HCT116 (cell line): Measurements from ENCODE around the gene MN1. TPM values are rescaled to one million over a fixed set of nuclear protein-coding genes. Genes with fewer than 3 reads are reported as not detected.

ENCODE experiments used
- ATAC-seq: fragments of 200-7000 bp; cut with Tn5 transposase; 2 replicates; pipeline ENCODE4 v1.9.1; 2020; ENCODE audit warnings: mild to moderate bottlenecking, moderate library complexity
- BruUV-seq: library from RNA; stranded (reverse); fragments of 400-500 nt; replicated peaks from 2 replicates; lab custom pipeline; 2021; lab: Mats Ljungman, UMichigan
- CTCF ChIA-PET: fragments of 300-600 bp; sonication (Branson Sonifier 250); formaldehyde crosslinking; loops from one replicate; lab custom pipeline; 2021; ENCODE audit warnings: antibody characterized with exemption; lab: Charles Lee
- POLR2A ChIA-PET: fragments of 300-600, 350-600 bp; sonication (Branson Sonifier 250); formaldehyde crosslinking; loops from one replicate; lab custom pipeline; 2021; ENCODE audit warnings: antibody characterized with exemption; lab: Charles Lee
- RAD21 ChIA-PET, 2 experiments: fragments of 300-600 bp; sonication (Branson Sonifier 250); formaldehyde crosslinking; loops; one replicate each; lab custom pipeline; 2023; ENCODE audit warnings: low total read pairs in 2 of 2; ENCODE audit not compliant: uncharacterized antibody in 2 of 2, unreplicated experiment in 2 of 2, low non-redundant PET in 1 of 2; lab: Charles Lee
- DNase-seq: peaks from one replicate; pipeline ENCODE4 v3.0.0-alpha.2; 2010; ENCODE audit warnings: low read depth, low spot score
- H2AFZ ChIP-seq: fragments of 200-600 bp; shearing (Covaris generic), sonication (generic); 2 replicates; pipeline ENCODE4 v1.6.1; 2017; ENCODE audit warnings: low read depth, mixed run types, mixed read lengths, antibody characterized with exemption, low read length; ENCODE audit not compliant: poor library complexity, severe bottlenecking
- H3K27ac ChIP-seq: 2 replicates; pipeline ENCODE4 v1.5.1; 2012; ENCODE audit warnings: low read depth, low read length
- H3K27me3 ChIP-seq: fragments of 200-600 bp; sonication (generic); 2 replicates; pipeline ENCODE4 v1.6.1; 2016; ENCODE audit warnings: mixed run types, low read length, mixed read lengths; ENCODE audit not compliant: insufficient read depth
- H3K36me3 ChIP-seq, 2 experiments: fragments of 200-500 bp in 1 of 2; fragments of 200-600 bp in 1 of 2; sonication (Bioruptor generic) in 1 of 2; sonication (generic) in 1 of 2; 2 replicates each; pipeline versions ENCODE4 v1.5.1 to v1.6.1; 2014 to 2016; ENCODE audit warnings: low read length in 2 of 2, inconsistent platforms in 1 of 2, mixed read lengths in 1 of 2, mixed run types in 1 of 2; ENCODE audit not compliant: insufficient read depth in 2 of 2, control insufficient read depth in 1 of 2
- H3K4me1 ChIP-seq, 2 experiments: fragments of 200-600 bp in 1 of 2; sonication (generic) in 1 of 2; 2 replicates each; pipeline versions ENCODE4 v1.5.1 to v1.6.1; 2012 to 2017; ENCODE audit warnings: low read length in 2 of 2, inconsistent platforms in 1 of 2, mild to moderate bottlenecking in 1 of 2, mixed read lengths in 1 of 2, mixed run types in 1 of 2, moderate library complexity in 1 of 2; ENCODE audit not compliant: insufficient read depth in 2 of 2, control insufficient read depth in 1 of 2
- H3K4me2 ChIP-seq: fragments of 200-600 bp; sonication (generic); 2 replicates; pipeline ENCODE4 v1.6.1; 2017; ENCODE audit warnings: mixed run types, low read length, mixed read lengths
- H3K4me3 ChIP-seq, 2 experiments: fragments of 200-600 bp in 1 of 2; sonication (generic) in 1 of 2; replicated peaks in 1 of 2; 2 replicates each; pipeline ENCODE4 v1.5.1; 2011 to 2016; ENCODE audit warnings: low read length in 2 of 2, control low read depth in 1 of 2, low read depth in 1 of 2, mild to moderate bottlenecking in 1 of 2, mixed read lengths in 1 of 2, mixed run types in 1 of 2
- H3K79me2 ChIP-seq: fragments of 200-600 bp; sonication (generic); 2 replicates; pipeline ENCODE4 v1.6.1; 2017; ENCODE audit warnings: mild to moderate bottlenecking, mixed run types, low read length, moderate library complexity, mixed read lengths; ENCODE audit not compliant: insufficient read depth
- H3K9ac ChIP-seq: fragments of 200-600 bp; sonication (generic); 2 replicates; pipeline ENCODE4 v1.6.1; 2016; ENCODE audit warnings: low read length, mixed read lengths
- H3K9me2 ChIP-seq: fragments of 200-600 bp; sonication (generic), shearing (Covaris generic); 2 replicates; pipeline ENCODE4 v1.6.1; 2017; ENCODE audit warnings: mixed run types, mild to moderate bottlenecking, moderate library complexity; ENCODE audit not compliant: insufficient read depth
- H3K9me3 ChIP-seq, 2 experiments: fragments of 200-500 bp in 1 of 2; fragments of 200-600 bp in 1 of 2; sonication (Bioruptor generic) in 1 of 2; sonication (generic) in 1 of 2; 2 replicates each; pipeline ENCODE4 v1.6.1; 2014 to 2017; ENCODE audit warnings: low read length in 2 of 2, mixed read lengths in 2 of 2, inconsistent platforms in 1 of 2, low read depth in 1 of 2, mild to moderate bottlenecking in 1 of 2, mixed run types in 1 of 2, moderate library complexity in 1 of 2; ENCODE audit not compliant: control insufficient read depth in 1 of 2, insufficient read depth in 1 of 2
- H4K20me1 ChIP-seq: fragments of 200-600 bp; sonication (generic), shearing (Covaris generic); 2 replicates; pipeline ENCODE4 v1.6.1; 2017; ENCODE audit warnings: mixed run types, mild to moderate bottlenecking, moderate library complexity; ENCODE audit not compliant: insufficient read depth
- ATF3 ChIP-seq: IDR thresholded peaks from 2 replicates; pipeline ENCODE4 v1.6.1; 2012
- CBX3 ChIP-seq: IDR thresholded peaks from 2 replicates; pipeline ENCODE4 v1.6.1; 2012; ENCODE audit warnings: low read depth
- CEBPB ChIP-seq: IDR thresholded peaks from 2 replicates; pipeline ENCODE4 v1.6.1; 2012; ENCODE audit warnings: low read depth
- EGR1 ChIP-seq: IDR thresholded peaks from 2 replicates; pipeline ENCODE4 v1.6.1; 2012; ENCODE audit warnings: low read depth
- EZH2 ChIP-seq: fragments of 200-600 bp; sonication (generic); IDR thresholded peaks from 2 replicates; pipeline ENCODE4 v1.6.1; 2017; ENCODE audit warnings: antibody characterized with exemption, mixed run types
- EZH2phosphoT487 ChIP-seq: fragments of 200-600 bp; IDR thresholded peaks from 2 replicates; pipeline ENCODE4 v1.6.1; 2018; ENCODE audit warnings: antibody characterized with exemption, borderline replicate concordance
- FOSL1 ChIP-seq: IDR thresholded peaks from 2 replicates; pipeline ENCODE4 v1.6.1; 2012; ENCODE audit warnings: low read depth
- JUND ChIP-seq: IDR thresholded peaks from 2 replicates; pipeline ENCODE4 v1.6.1; 2012
- POLR2A ChIP-seq: IDR thresholded peaks from 2 replicates; pipeline ENCODE4 v1.7.0; 2011; ENCODE audit warnings: borderline replicate concordance; ENCODE audit not compliant: insufficient read depth, insufficient read length; ENCODE audit errors: extremely low read depth
- POLR2AphosphoS5 ChIP-seq: IDR thresholded peaks from 2 replicates; pipeline ENCODE4 v1.6.1; 2011; ENCODE audit warnings: mild to moderate bottlenecking, low read depth, low read length, moderate library complexity
- RAD21 ChIP-seq: IDR thresholded peaks from 2 replicates; pipeline ENCODE4 v1.6.1; 2012; ENCODE audit warnings: low read depth, mild to moderate bottlenecking
- SIN3A ChIP-seq: IDR thresholded peaks from 2 replicates; pipeline ENCODE4 v1.6.1; 2012; ENCODE audit warnings: low read depth
- SP1 ChIP-seq: IDR thresholded peaks from 2 replicates; pipeline ENCODE4 v1.6.1; 2012; ENCODE audit warnings: low read depth
- SRF ChIP-seq: IDR thresholded peaks from 2 replicates; pipeline ENCODE4 v1.6.1; 2012; ENCODE audit warnings: low read depth
- TCF7L2 ChIP-seq: IDR thresholded peaks from 2 replicates; pipeline ENCODE4 v1.7.0; 2011; ENCODE audit warnings: borderline replicate concordance, inconsistent platforms; ENCODE audit not compliant: insufficient read depth, insufficient read length; ENCODE audit errors: extremely low read depth
- YY1 ChIP-seq: IDR thresholded peaks from 2 replicates; pipeline ENCODE4 v1.6.1; 2011; ENCODE audit warnings: low read length, low read depth, moderate library complexity, mild to moderate bottlenecking; ENCODE audit not compliant: insufficient replicate concordance; ENCODE audit errors: extremely low read depth
- ZFX ChIP-seq: fragments of 450-650 bp; IDR thresholded peaks from 2 replicates; pipeline ENCODE4 v1.6.1; 2017
- ZNF274 ChIP-seq: fragments of 200-500 bp; sonication (Bioruptor generic); IDR thresholded peaks from 2 replicates; pipeline ENCODE4 v1.6.1; 2014; ENCODE audit warnings: mild to moderate bottlenecking, low read depth, low read length, inconsistent platforms
- intact Hi-C: fragments of 100-400 bp; cut with micrococcal nuclease; formaldehyde crosslinking; loops from 2 replicates; pipeline ENCODE4 v1.10.0; 2022
- total RNA-seq: library from RNA; stranded (reverse); gene quantifications from one replicate; pipeline ENCODE4 v1.2.1, GENCODE V29; 2021; ENCODE audit not compliant: unreplicated experiment
- TF ChIP-seq, protein P1 (sequence below): IDR thresholded peaks from 2 replicates; pipeline ENCODE4 v1.6.1; 2012; ENCODE audit warnings: low read depth
- TF ChIP-seq, protein P2 (sequence below): IDR thresholded peaks from 2 replicates; pipeline ENCODE4 v1.6.1; 2012

The MN1 gene
- total RNA-seq, 1 experiment from 2014 or later = 2.9 TPM

DNA sequence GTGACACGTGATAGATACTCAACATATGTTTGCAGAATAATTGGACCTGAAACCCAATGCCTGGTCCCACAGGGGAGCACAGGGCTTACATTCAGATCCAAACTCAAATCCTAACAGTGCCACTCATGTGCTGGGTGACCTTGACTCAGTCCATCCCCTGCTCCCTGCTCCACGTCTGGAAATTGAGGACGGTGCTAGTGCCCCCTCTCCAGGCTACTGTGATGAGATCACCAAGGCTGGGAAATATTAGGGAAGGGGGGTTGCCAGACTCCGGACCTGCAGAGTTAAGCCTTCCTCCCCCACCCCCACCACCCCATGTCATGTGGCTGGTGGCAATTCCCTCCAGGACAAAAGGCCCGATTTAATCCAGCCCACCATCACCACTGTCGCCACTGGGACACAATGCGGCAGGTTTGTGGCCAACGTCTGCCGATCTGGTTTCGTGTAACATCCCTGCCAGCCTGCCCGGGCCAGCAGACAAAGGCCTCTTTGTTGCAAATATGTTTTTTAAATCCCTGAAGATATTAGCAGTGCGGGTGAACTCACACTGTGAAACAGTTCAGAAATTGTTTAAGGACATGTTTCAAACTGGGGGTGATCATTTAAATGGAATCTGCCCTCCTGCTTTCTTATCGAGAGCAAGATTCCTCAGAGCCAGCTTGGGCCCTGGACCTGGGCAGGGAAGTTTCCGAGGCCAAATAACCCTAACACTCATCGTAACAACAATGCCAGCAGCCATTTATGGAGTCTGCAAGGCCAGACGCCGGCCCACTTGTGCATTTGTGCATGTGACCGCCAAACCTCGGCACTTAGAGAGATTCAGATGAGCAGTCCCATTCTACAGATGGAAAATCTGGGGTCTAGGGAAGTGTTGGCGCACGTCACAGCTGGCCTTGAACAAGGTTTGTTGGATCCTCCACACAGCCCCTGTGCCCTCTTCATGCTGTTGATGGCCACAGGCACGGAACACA lies 19.6 kb upstream of the MN1 start:
- intact Hi-C loops = no loop called here
- Histone ChIP-seq H3K27me3 (no peaks in the 10 kb centered on the region), H3K9me2 (no peaks in the 10 kb centered on the region), H3K4me2 (no peak overlapping the region), H3K4me3 (no peak overlapping the region), H4K20me1 (no peaks in the 10 kb centered on the region), H3K9me3 (no peaks in the 10 kb centered on the region), H3K36me3 (no peaks in the 10 kb centered on the region), H2AFZ (no peak overlapping the region), H3K4me1 (no peaks in the 10 kb centered on the region), H3K9ac (no peak overlapping the region), H3K27ac (no peak overlapping the region), H3K79me2 (no peaks in the 10 kb centered on the region)
- no TSS peak for BruUV-seq
- TF ChIP-seq CEBPB (no peak), RAD21 (no peak), EZH2phosphoT487 (no peak), TCF7L2 (no peak), POLR2AphosphoS5 (no peak), SP1 (no peak), POLR2A (no peak), FOSL1 (no peak), JUND (no peak), ATF3 (no peak), ZFX (no peak), EGR1 (no peak), YY1 (no peak), SRF (no peak), CBX3 (no peak), EZH2 (no peak), ZNF274 (no peak), SIN3A (no peak)
- TF ChIP-seq, protein P1, sequence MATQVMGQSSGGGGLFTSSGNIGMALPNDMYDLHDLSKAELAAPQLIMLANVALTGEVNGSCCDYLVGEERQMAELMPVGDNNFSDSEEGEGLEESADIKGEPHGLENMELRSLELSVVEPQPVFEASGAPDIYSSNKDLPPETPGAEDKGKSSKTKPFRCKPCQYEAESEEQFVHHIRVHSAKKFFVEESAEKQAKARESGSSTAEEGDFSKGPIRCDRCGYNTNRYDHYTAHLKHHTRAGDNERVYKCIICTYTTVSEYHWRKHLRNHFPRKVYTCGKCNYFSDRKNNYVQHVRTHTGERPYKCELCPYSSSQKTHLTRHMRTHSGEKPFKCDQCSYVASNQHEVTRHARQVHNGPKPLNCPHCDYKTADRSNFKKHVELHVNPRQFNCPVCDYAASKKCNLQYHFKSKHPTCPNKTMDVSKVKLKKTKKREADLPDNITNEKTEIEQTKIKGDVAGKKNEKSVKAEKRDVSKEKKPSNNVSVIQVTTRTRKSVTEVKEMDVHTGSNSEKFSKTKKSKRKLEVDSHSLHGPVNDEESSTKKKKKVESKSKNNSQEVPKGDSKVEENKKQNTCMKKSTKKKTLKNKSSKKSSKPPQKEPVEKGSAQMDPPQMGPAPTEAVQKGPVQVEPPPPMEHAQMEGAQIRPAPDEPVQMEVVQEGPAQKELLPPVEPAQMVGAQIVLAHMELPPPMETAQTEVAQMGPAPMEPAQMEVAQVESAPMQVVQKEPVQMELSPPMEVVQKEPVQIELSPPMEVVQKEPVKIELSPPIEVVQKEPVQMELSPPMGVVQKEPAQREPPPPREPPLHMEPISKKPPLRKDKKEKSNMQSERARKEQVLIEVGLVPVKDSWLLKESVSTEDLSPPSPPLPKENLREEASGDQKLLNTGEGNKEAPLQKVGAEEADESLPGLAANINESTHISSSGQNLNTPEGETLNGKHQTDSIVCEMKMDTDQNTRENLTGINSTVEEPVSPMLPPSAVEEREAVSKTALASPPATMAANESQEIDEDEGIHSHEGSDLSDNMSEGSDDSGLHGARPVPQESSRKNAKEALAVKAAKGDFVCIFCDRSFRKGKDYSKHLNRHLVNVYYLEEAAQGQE = no peak
- TF ChIP-seq, protein P2, sequence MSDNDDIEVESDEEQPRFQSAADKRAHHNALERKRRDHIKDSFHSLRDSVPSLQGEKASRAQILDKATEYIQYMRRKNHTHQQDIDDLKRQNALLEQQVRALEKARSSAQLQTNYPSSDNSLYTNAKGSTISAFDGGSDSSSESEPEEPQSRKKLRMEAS = no peak
- ChIA-PET POLR2A (no interaction called here), CTCF (no interaction called here), RAD21 (no interaction called here)
- ATAC-seq (no peak), DNase-seq (no peak)
